HL-60 (cell line): ENCODE data around the gene PGS1.

ENCODE experiments used
- DNase-seq, 2 experiments: peaks; one replicate each; pipeline ENCODE4 v3.0.0-alpha.2; 2010 to 2020; ENCODE audit warnings: low read depth in 1 of 2, low spot score in 1 of 2
- H3K27ac ChIP-seq: fragments of 250-450 bp; sonication (Bioruptor Pico); replicated peaks from 2 replicates; pipeline ENCODE4 v1.5.1; 2020; ENCODE audit warnings: mild to moderate bottlenecking, moderate library complexity
- H3K27me3 ChIP-seq: fragments of 250-450 bp; sonication (Bioruptor Pico); 2 replicates; pipeline ENCODE4 v1.5.1; 2021; ENCODE audit warnings: mild to moderate bottlenecking, moderate library complexity; ENCODE audit not compliant: insufficient read depth, poor library complexity, severe bottlenecking
- H3K4me3 ChIP-seq: replicated peaks from 2 replicates; pipeline ENCODE4 v1.5.1; 2011; ENCODE audit warnings: mild to moderate bottlenecking, control low read depth, low read length; ENCODE audit not compliant: insufficient read depth
- CTCF ChIP-seq: IDR thresholded peaks from one replicate; pipeline ENCODE4 v1.5.1; 2011; ENCODE audit warnings: low read length, control low read depth, inconsistent platforms; ENCODE audit not compliant: insufficient read depth
- GABPA ChIP-seq: IDR thresholded peaks from 2 replicates; pipeline ENCODE4 v1.6.1; 2012; ENCODE audit warnings: low read depth
- POLR2AphosphoS5 ChIP-seq: IDR thresholded peaks from 2 replicates; pipeline ENCODE4 v1.6.1; 2012; ENCODE audit warnings: low read depth
- SPI1 ChIP-seq: IDR thresholded peaks from 2 replicates; pipeline ENCODE4 v1.6.1; 2012; ENCODE audit warnings: low read depth, mild to moderate bottlenecking, borderline replicate concordance
- TF ChIP-seq, protein P1 (sequence below): IDR thresholded peaks from 2 replicates; pipeline ENCODE4 v1.6.1; 2012; ENCODE audit warnings: low read depth; ENCODE audit not compliant: insufficient replicate concordance

Gene PGS1

DNA sequence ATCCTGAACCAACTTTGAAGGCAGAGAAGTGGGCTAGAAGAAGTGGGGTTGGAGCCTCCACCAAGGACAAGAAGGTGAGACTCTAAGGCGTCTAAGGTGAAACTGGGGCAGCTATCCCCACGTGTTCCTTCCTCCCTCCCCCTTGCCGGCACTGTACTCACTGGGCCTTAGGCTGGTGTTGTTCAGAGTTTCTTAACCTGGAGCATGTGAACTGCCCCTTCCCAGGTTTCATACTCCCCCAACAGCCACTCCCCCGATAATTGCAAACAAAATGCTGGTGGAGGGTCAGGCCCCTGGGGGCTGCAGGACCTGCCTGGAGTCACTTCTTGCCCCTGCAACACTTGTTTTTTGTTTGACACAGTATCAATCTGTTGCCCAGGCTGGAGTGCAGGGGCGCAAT lies 11.3 kb upstream of the PGS1 start:
- TF ChIP-seq SPI1, result no peak
- TF ChIP-seq, protein P1, sequence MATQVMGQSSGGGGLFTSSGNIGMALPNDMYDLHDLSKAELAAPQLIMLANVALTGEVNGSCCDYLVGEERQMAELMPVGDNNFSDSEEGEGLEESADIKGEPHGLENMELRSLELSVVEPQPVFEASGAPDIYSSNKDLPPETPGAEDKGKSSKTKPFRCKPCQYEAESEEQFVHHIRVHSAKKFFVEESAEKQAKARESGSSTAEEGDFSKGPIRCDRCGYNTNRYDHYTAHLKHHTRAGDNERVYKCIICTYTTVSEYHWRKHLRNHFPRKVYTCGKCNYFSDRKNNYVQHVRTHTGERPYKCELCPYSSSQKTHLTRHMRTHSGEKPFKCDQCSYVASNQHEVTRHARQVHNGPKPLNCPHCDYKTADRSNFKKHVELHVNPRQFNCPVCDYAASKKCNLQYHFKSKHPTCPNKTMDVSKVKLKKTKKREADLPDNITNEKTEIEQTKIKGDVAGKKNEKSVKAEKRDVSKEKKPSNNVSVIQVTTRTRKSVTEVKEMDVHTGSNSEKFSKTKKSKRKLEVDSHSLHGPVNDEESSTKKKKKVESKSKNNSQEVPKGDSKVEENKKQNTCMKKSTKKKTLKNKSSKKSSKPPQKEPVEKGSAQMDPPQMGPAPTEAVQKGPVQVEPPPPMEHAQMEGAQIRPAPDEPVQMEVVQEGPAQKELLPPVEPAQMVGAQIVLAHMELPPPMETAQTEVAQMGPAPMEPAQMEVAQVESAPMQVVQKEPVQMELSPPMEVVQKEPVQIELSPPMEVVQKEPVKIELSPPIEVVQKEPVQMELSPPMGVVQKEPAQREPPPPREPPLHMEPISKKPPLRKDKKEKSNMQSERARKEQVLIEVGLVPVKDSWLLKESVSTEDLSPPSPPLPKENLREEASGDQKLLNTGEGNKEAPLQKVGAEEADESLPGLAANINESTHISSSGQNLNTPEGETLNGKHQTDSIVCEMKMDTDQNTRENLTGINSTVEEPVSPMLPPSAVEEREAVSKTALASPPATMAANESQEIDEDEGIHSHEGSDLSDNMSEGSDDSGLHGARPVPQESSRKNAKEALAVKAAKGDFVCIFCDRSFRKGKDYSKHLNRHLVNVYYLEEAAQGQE, result no peak
- TF ChIP-seq GABPA, result no peak
- no peak for TF ChIP-seq CTCF
- no peak for TF ChIP-seq POLR2AphosphoS5
- Histone ChIP-seq H3K4me3 (no peak overlapping the region), H3K27ac (no peak overlapping the region), H3K27me3 (no peaks in the 10 kb centered on the region)
- DNase-seq, result no peak

- TF ChIP-seq GABPA, result no peak
- TF ChIP-seq, protein P1, result no peak
- no peak for TF ChIP-seq SPI1
- TF ChIP-seq CTCF, result no peak
- no peak for TF ChIP-seq POLR2AphosphoS5
- Histone ChIP-seq H3K4me3 (no peak overlapping the region), H3K27me3 (no peaks in the 10 kb centered on the region), H3K27ac (no peak overlapping the region)
- no peak for DNase-seq
Measured at GRCh38 chr17:78368348-78368747, 10.1 kb upstream of the PGS1 start.

- H3K27me3 ChIP-seq, result no peaks in the 10 kb centered on the region
- no peak overlapping the region for H3K27ac ChIP-seq
- no peak for TF ChIP-seq GABPA
- TF ChIP-seq CTCF, result no peak
- no peak for TF ChIP-seq POLR2AphosphoS5
- TF ChIP-seq SPI1, result no peak
- TF ChIP-seq, protein P1, result no peak
- DNase-seq, result no peak
- H3K4me3 ChIP-seq, result no peak overlapping the region
Measured at GRCh38 chr17:78368854-78369495, 9.5 kb upstream of the PGS1 start.
